HG03066 (cell line): Measurements from ENCODE around the gene RRAS.

ENCODE experiments used
- ATAC-seq: cut with Tn5 transposase; IDR thresholded peaks from one replicate; pipeline ENCODE4 v1.9.1; 2021; ENCODE audit warnings: low read depth; ENCODE audit not compliant: unreplicated experiment

Gene RRAS

DNA sequence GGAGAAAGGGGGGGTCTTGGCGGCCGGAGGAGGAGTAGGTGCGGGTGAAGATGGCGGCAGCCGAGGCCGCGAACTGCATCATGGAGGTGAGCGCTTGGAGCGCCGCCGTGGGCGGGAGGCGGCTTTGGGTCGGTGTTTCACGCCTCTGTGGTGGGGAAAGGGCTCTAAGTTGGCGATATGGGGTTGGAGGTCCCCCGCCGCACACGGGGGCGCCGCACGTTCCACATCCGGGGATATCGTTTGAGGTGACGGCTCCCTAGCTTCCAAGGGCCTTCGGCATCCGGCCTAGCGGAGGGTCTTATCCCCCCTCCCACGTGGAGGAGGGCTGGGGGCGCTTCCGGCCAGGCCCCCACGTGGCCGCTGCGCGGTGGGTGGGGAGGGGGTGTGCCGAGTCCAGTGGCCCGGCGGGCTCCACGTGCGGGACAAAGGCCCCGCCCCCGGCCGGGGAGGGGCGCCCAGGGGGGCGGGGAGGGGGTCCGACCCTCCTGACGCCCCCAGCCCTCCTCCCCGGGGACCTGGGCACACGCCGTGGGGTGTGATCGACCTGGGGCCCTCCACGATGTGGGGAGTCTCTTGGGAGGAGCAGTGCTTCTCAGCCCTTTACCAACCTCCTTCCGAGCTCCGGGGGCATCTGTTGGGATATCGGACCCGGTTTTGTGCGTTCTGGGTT is 37.4 kb upstream of the RRAS start, which contains the start of gene PRMT1:
Gene PRMT1 (plus strand): TSS at position 41 of the 670 bp plus-strand sequence. CDS start 10 bp downstream, at position 51.
- ATAC-seq: no peak

DNA sequence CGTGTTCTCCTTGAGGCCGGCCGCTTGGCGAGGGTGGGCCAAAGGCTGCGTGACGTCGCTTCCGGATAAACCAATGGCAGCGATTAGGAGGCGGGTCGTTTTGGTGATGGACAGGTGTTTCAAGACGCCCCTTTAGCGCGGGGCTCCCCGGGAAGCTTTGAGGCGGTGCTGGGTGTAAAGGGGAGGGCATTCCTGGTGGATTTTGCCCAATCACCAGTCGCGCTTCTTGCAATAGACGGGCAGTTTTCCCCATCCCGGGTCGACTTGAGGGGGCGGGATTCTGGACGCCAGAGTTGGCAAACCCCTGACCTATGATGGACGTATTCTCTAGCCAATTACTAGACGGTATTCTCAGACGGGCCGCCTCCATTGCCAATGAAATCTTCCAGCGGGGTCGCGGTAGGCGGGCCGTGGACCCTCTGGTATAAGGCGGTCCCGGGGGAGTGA is 36.9 kb upstream of the RRAS start:
- ATAC-seq: peak; percentile 63

DNA sequence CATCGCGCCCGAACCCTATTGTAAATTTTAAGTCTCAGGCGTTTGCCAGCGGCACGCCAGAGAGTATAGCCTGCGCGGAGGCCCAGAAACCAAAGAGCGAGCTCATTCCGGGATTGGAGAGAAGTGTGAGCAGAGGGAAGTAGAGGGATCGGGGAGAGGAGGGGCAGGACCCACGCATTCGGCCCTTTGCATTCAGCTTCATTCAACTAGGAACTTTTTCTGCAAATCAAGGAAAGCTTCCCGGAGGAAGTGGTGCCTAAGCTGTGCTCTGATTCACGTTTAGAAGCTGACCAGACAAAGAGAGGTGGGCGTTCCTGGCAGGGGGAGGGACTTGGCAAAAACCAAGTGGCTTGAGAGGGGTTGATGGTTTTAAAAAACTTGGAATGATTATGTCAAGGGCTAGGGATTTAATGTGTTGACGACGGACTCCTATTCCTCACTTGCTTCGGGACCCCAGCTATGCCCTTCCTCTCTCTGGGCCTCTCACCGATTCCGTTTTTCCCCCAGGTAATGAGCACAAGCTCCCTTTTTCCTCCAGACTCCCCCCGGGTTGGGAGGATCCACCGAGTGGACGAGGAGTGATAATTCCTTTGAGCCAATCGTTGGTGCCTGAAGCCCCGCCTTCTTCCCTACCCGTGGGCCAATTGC is 36.3 kb upstream of the RRAS start:
- peak; percentile 21 for ATAC-seq

DNA sequence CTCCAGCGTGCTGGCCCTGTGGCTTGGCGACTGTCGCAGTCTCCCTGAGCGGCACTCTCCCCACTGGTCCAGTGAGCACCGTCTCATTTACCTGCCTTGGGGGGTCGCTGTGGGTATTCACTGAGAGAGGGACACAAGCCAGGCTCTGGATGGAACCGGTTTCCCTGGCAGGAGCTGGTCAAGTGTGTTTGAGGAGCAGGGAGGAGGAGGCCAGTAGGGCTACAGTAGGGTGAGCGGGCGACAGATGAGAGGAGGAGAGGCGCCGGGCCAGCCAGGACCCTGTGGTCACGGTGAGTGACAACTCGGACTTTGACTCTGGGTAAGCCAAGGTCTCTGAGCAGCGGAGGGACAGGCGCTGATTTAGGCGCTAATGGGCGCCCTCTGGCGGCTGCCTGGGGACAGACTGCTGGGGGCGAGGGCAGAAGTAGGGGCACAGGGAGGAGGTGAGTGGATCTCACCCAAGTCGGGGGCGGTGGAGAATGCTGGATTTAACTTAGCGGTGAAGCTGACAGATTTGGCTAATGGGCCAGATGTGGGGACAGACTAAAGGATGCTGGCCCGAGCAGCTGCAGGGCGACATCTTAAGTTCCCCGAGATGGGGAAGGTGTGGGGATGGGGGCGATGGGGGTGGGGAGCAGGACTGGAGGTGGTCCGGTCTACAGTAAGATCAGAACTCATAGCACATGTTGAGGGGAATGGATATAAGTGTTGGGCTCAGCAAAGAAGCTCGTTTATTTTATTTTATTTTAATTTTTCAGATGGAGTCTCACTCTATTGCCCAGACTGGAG is 32.4 kb upstream of the RRAS start:
- ATAC-seq: no peak

DNA sequence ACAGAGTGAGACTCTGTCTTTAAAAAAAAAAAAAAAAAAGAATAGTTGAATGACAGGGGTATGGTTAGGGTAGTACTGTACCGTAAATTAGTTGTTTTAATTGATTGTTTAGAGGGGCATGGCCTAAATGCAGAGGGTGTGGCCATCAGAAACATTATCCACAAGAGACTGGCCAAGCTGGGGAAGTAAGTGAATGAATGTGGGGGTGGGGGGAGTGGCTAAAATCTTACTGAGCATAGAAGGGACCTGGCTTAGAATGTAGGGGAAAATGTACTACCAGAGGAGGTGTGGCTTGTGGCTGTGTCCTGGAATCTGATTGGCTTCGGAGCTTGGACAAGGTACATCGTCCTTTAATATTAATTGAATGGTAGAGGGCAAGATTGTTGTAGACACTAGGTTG is 29.6 kb upstream of the RRAS start:
- ATAC-seq: no peak

DNA sequence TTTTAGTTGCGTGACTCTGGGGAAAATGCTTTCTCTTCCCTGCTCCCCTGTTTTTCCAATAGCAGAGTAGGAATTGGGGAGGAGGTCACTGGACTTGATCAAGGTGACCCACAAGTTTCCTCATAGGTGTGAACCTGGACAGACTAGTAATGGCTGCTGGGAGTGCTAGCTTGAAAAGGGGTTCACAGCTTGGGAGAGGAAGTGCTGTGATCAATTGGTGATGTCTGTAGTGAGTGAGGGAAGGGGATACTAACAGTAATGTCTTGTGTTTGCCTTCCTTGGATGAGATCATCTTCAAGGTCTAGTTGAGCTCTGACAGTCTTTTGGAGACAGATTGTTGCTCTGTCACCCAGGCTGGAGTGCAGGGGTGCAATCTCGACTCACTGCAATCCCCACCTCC is 27.5 kb upstream of the RRAS start:
- ATAC-seq: no peak

DNA sequence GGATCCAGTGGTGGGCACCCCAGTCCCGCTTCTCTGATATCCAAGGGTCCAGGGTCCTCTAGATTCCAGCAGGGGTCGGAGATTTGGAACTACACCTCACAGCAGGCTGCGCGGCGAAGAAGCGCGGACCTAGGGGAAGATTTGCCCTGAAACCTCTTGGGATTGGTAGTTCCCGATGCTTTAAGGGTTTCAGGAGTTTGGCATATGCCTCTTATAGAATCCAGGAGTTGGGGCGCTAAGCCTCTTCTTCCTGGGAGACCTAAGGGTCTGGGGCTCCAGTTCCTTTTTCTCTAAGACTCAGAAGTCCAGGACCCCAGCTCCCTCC is 26.1 kb upstream of the RRAS start:
- ATAC-seq: no peak

DNA sequence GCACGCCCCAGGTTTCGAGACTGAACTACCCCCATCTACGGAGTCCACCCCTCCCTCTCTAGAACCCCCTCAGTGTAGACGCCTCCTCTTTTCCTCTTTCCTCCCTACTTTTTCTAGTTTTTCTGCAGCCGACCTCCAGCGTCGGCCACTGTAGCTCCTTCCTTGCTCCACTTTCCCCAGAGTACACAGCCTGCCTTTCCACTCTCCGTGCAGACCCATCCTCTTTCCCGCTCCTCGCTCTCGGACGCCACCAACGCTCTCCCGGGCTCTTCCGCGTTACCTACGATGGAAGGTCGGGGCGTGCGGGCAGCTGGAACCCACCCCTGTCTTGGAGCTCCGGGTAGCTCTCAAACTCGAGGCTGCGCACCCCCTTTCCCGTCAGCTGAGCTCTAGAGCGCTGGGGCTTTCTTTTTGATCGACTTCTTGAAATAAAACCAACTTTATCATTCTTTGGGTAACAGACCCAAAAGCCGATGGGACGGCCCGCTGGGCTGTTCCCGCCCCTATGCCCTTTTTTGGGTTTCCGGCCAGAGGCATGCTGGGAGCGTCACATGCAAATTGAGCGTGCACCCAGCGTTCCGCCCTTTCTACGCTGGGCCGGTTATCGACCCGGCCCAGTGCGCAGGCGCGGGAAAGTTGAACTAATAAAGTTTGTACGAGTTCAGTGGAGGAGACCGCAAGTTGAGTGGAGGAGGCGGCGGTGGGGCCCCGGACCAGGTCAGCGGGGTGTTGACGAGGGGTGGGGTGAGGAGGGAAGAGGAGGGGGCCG is 25.6 kb upstream of the RRAS start, which contains the start of the genes BCL2L12 and IRF3:
Gene BCL2L12 (plus strand): TSS at position 583 of the 769 bp plus-strand sequence. CDS start 760 bp downstream, outside the sequence.
Gene IRF3 (minus strand): TSS at position 507 of the 769 bp plus-strand sequence. CDS start 1,019 bp downstream, outside the sequence.
- ATAC-seq: peak; percentile 77

DNA sequence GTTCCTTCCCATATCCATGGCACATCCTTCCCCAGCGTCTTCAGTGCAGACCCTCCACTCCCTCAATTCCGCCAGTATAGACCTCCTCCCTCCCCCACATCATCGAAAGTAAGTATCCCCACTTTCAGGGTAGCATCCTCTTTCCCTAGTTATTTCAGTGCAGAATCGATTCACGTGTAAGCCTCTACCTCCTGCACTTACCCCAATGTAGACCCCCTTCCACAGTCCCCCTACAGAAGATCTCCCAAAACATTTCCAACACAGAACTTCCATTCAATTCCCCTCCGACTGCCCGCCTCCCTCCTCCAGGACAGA is 25.1 kb upstream of the RRAS start:
- ATAC-seq: no peak

DNA sequence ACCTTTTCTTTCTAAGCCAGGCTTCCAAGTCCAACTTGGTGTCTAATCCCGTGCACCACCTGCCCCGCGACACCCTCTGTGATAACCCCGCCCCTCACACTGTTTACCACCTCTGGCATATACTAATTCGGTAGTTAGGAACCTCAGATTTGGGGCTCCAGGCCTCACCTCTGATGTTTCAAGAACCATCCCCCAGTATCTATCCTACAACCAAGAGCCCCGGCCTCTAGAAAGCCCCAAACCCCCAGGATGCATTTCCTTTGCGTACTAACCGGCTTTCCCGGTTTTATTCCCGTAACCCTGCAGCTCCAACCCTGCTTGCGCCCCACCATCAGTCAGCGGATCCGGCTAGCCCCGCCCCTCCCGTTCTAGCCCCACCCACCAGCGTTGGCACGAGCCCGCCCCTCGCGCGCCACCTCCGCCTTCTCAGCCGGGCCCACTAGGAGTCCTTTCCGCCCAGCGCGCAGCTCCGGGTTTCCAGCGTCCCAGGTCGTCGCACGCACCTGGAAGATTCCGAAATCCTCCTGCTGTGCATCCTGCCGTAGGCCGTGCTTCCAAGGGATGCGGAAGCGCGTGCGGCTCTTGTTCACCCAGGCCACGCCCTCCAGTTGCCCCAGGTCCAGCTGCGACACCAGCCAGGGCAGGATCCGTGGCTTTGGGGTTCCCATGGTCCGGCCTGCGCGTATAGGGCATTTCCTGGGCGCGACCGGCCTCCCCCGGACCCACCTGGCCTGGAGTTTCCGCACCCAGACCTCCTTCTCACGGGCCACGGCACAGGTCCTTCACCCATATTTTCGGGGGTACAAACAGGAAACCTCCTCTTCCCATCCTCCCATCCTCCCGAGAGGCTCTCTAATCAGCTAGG is 24.5 kb upstream of the RRAS start:
- ATAC-seq: no peak

DNA sequence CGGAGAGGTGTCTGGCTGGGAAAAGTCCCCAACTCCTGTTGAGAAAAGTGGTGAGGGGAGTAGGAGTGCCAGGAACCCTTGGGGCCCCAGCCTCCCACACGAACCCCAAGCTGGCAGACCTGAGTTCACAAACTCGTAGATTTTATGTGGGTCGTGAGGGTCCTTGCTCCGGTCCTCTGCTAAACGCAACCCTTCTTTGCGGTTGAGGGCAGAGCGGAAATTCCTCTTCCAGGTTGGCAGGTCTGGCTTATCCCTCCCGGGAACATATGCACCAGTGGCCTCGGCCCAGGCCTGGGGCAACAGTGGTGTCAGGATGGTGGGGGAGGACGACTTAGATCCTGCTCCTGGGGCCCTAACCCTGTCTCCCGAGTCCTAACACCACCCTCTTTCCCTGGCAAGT is 23.3 kb upstream of the RRAS start:
- no peak for ATAC-seq

DNA sequence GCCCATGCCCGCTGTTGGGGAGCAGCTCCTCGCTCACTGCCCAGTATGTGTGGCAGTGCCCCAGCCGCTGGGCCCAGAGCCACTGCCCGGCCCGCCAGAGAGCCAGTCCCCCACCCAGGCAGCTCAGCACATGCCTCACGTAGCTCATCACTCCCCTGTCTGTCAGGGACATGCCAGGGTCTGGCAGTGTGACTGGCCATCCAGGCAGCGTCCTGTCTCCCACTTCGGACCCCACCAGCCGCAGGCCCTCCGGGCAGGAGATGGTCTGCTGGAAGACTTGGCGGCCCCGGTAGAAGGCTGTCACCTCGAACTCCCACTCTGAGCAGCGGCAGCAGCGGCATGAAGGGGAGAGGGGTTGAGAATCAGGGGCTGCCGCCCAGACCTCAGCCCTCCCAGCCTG is 22.1 kb upstream of the RRAS start:
- no peak for ATAC-seq

DNA sequence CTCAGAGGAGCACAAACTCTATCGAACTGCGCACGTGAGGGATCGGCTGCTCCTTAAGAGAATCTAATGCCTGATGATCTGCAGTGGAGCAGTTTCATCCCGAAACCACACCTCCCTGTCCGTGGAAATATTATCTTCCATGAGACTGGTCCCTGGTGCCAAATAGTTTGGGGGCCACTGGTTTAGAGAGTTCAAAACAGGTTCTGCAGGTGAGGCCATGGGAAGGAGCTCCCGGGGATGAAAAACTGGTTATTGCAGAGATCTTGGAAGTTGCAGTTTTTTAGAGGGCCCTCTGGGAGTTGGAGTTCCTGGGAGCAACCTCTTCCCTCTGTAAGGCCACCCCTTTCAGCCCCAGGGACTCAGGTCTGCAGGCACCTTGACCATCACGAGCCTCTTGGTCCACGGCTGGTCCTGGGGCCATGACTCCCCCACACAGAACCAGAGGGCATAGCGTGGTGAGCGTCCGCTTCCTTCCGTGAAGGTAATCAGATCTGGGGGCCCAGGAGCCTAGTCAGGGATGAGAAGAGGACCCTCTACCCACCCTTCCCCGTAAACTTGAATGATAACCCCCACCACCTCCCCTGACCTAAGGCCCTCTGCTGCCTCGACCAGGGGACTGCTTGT is 20.5 kb upstream of the RRAS start:
- ATAC-seq: no peak

DNA sequence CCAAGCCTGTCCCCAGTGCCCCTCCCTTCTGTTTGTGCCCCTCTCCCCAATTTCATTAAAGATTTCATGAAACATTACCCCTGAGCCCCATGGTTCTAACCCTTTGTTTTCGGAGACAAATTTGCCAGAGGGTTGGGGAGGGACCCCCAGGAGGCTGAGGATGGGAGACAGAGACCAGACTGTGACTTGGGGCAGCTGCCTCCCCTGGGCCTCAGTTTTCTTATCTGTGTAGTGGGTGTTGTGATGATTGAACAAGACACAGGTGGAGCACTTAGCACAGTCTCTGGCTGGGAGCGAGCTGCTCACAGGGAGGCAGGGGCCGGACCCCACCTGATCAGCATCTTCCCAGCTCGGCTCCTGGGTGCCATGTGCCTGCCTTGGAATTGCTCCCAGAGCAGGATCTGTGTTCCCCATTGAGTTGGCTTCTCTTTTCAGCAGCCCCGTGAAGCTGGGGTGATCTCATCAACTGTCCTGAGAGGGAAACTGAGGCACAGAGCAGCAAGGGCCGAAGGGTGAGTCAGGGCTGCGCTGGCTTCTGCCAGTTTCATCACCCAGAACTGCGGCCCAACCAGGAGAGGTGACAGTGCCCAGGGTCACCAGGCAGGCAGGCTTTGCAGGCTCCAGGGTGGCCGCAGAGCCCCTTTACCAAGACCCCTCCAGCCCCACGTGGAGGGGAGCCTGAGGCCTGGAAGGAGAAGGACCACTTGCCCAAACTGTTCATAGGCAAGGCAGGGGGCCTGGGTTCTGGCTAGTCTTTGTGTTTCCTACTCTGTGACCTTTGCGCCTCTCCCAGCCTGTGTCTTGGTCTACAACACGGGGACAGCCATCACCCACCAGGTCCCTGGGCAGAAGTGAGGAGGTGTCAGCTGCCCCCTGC is 18.9 kb upstream of the RRAS start:
- ATAC-seq: no peak

DNA sequence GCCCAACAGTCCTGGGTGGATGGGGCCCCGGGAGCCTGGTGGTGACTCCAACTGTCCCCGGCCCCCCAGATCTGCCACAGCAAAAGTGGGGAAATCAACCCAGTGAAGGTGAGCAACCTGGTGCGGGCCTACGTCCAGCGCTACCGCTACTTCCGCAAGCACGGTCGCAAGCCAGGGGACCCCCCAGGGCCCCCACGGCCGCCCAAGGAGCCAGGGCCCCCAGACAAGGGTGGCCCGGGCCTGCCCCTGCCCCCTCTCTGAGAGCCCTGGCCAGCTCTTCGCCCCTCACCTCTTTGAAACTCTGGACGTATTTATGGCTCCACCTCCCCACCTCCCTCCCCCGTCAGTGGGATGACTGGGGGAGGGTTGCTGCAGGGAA is 18.2 kb upstream of the RRAS start:
- ATAC-seq: no peak

DNA sequence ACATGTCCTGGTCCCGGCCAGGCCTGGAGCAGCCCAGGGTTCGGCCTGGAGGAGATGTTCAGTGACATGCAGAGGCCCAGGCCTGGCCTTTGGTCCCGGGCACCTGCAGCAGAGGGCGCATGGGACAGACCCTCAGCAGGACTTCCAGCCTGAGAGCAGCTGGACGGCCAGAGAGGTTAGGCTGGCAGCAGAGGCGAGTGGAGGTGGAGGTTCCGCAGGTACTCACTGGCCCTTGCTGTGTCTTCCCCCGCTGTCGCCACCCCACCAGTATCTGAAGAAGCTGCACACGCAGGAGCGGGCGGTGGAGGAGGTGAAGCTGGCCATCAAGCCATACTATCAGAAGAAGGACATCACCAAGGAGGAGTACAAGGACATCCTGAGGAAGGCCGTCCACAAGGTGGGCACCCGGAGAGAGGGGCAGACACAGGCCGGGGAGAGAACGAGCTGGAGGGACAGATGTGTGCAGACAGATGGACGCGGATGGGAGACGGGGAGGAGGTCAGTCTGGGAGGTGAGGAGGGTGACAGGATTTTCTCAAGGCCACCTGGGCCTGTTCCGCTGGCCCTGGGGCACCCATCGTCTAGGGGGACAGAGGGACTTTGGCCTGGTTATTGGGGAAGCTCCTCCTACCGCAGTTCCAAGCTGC is 17.7 kb upstream of the RRAS start:
- no peak for ATAC-seq

DNA sequence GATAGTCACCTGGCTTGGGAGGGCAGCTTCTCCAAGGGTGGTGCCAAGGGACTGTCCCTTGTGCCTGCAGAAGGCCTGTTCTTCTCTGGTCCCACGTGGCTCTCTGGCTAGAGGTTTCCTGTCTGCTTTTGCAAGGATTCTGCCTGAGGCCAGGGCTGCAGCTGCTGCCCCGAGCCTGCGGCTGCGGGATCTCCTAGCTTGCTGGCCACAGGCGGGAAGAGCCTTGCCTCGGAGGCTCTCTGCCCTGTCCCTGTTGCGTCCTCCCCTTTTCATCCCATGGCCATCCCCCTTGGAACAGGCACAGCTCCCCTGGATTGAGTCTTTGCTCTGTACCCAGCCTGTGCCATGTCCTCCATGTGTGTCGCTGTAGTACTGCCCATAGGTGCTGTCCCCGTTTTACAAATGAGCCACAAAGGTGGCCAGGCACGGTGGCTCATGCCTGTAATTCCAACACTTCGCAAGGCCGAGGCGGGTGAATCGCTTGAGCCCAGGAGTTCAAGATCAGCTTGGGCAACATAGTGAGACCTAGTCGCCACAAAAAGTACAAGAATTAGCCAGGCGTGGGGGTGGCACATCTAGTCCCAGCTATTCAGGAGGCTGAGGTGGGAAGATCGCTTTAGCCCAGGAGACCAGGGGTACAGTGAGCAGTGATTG is 16.6 kb upstream of the RRAS start:
- no peak for ATAC-seq
